Chondrocyte (in vitro differentiated cells): ENCODE measurements around the gene GPR89A. TPM values are rescaled to one million over a fixed set of nuclear protein-coding genes. Genes with fewer than 3 reads are reported as not detected.
"Not testable (repeated sequence)": the region's sequence is repeated elsewhere in the genome, so short reads cannot be mapped to it uniquely, and the experiment has no call there.

Experiments
- DNase-seq: peaks from one replicate; pipeline ENCODE4 v3.0.0; 2021; ENCODE audit warnings: mixed read lengths, low spot score
- H3K27ac Mint-ChIP-seq: one replicate; pipeline ENCODE4 v1.8.0; 2021; ENCODE audit warnings: mild to moderate bottlenecking, moderate library complexity, mixed read lengths; ENCODE audit not compliant: unreplicated experiment
- H3K27me3 Mint-ChIP-seq: 2 replicates; pipeline ENCODE4 v1.8.0; 2021; ENCODE audit warnings: low read depth, mixed read lengths
- H3K36me3 Mint-ChIP-seq: 2 replicates; pipeline ENCODE4 v1.8.0; 2021; ENCODE audit warnings: low read depth, mixed read lengths
- H3K4me1 Mint-ChIP-seq: 2 replicates; pipeline ENCODE4 v1.8.0; 2021; ENCODE audit warnings: low read depth, mild to moderate bottlenecking, mixed read lengths
- H3K4me3 Mint-ChIP-seq: one replicate; pipeline ENCODE4 v1.8.0; 2021; ENCODE audit warnings: mild to moderate bottlenecking, moderate library complexity, mixed read lengths; ENCODE audit not compliant: unreplicated experiment
- H3K9me3 Mint-ChIP-seq: 2 replicates; pipeline ENCODE4 v1.8.0; 2021; ENCODE audit warnings: low read depth, mixed read lengths
- total RNA-seq: library from RNA; stranded (reverse); gene quantifications from 3 replicates; pipeline ENCODE4 v1.2.1, GENCODE V29; 2021

Gene GPR89A
- total RNA-seq, 1 donor from 2014 or later: 17.6 TPM

- DNase-seq, H3K4me1 Mint-ChIP-seq, H3K9me3 Mint-ChIP-seq, H3K27ac Mint-ChIP-seq, H3K36me3 Mint-ChIP-seq, H3K4me3 Mint-ChIP-seq, H3K27me3 Mint-ChIP-seq: not testable (repeated sequence)
Measured at GRCh38 chr1:145620073-145620472, 12.3 kb downstream of the GPR89A start.

DNA sequence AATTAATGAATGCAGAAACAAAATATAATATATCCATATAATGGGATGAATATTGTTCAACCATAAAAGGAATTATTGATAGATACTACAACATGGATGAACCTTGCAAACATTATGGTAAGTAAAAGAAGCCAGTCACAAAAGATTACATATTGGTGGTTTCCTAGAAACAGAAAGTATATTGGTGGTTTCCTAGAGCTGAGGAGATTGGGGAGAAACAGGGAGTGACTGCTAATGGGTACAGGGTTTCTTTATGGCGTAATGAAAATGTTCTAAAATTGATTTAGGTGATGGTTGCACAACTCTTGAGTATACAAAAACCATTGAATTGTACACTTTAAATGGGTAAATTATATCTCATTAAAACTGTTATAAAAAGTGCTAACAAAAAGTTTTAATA lies 14.4 kb downstream of the GPR89A start:
- H3K4me3 Mint-ChIP-seq, H3K4me1 Mint-ChIP-seq, H3K27ac Mint-ChIP-seq, H3K9me3 Mint-ChIP-seq, H3K27me3 Mint-ChIP-seq, H3K36me3 Mint-ChIP-seq, DNase-seq: not testable (repeated sequence)

DNA sequence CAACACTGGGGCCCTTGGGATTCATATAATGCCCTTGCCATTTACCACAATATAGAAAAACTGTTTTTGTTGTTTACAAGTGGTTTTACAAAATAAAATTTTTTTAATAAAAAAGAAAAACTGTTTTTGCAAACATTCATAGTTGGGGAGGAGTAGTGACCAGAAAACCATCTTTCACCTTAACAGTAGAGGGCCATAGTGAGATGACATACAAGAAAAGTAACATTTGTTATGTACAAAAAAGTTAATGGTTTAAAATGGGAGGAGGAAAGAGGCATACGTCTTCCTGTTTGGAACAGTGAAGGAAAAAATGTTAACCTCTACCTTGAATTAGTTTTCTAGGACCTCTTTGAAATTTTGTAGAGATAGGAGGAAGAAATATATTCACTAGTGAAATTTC lies 28.4 kb downstream of the GPR89A start:
- not testable (repeated sequence) for H3K4me1 Mint-ChIP-seq, H3K27ac Mint-ChIP-seq, H3K27me3 Mint-ChIP-seq, H3K4me3 Mint-ChIP-seq, H3K36me3 Mint-ChIP-seq, H3K9me3 Mint-ChIP-seq, DNase-seq

- not testable (repeated sequence) for H3K4me3 Mint-ChIP-seq, DNase-seq, H3K4me1 Mint-ChIP-seq, H3K27me3 Mint-ChIP-seq, H3K36me3 Mint-ChIP-seq, H3K27ac Mint-ChIP-seq, H3K9me3 Mint-ChIP-seq
Measured at GRCh38 chr1:145641886-145642285, 34.1 kb downstream of the GPR89A start.

- H3K9me3 Mint-ChIP-seq, H3K27me3 Mint-ChIP-seq, DNase-seq, H3K27ac Mint-ChIP-seq, H3K4me1 Mint-ChIP-seq, H3K36me3 Mint-ChIP-seq, H3K4me3 Mint-ChIP-seq: not testable (repeated sequence)
Measured at GRCh38 chr1:145643990-145644389, 36.2 kb downstream of the GPR89A start.

GRCh38 chr1:145656245-145656943 lies 48.6 kb downstream of the GPR89A start:
- not testable (repeated sequence) for H3K27ac Mint-ChIP-seq, H3K4me1 Mint-ChIP-seq, H3K27me3 Mint-ChIP-seq, DNase-seq, H3K36me3 Mint-ChIP-seq, H3K4me3 Mint-ChIP-seq, H3K9me3 Mint-ChIP-seq

DNA sequence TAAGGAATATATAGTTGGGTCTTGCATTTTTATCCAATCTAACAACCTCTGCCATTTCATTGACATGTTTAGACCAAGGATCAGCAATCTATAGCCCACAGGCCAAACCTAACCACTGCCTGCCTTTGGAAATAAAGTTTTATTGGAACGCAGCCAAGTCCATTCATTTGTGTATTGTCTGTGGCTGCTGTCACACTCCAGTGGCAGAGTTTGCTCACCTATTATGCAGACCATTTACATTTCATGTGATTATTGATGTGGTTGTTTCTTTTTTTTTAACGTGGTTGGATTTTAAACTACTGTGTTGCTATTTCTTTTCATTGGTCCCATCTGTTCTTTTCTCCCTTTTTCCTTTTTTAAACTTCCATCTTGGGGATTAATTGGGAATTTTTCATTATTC lies 54.7 kb downstream of the GPR89A start:
- not testable (repeated sequence) for H3K4me1 Mint-ChIP-seq, H3K27me3 Mint-ChIP-seq, H3K36me3 Mint-ChIP-seq, H3K9me3 Mint-ChIP-seq, H3K27ac Mint-ChIP-seq, DNase-seq, H3K4me3 Mint-ChIP-seq

DNA sequence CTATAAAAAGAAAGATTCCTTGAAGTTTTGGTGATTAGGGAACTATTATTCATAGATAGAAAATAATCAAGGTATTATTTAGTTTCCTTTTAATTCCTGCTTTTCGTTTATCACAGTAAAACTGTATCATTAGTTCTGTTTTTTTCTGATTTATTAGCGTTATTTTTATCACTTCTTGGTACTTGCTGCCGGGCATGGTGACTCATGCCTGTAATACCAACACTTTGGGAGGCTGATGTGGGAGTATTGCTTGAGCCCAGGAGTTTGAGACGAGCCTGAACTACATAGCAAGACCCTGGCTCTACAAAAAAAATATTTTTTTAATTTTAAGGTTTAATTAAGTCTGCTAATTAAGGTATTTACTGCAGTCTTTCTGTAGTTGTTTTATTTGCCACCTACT lies 57.2 kb downstream of the GPR89A start:
- H3K4me1 Mint-ChIP-seq, H3K36me3 Mint-ChIP-seq, H3K27me3 Mint-ChIP-seq, H3K27ac Mint-ChIP-seq, DNase-seq, H3K4me3 Mint-ChIP-seq, H3K9me3 Mint-ChIP-seq: not testable (repeated sequence)

DNA sequence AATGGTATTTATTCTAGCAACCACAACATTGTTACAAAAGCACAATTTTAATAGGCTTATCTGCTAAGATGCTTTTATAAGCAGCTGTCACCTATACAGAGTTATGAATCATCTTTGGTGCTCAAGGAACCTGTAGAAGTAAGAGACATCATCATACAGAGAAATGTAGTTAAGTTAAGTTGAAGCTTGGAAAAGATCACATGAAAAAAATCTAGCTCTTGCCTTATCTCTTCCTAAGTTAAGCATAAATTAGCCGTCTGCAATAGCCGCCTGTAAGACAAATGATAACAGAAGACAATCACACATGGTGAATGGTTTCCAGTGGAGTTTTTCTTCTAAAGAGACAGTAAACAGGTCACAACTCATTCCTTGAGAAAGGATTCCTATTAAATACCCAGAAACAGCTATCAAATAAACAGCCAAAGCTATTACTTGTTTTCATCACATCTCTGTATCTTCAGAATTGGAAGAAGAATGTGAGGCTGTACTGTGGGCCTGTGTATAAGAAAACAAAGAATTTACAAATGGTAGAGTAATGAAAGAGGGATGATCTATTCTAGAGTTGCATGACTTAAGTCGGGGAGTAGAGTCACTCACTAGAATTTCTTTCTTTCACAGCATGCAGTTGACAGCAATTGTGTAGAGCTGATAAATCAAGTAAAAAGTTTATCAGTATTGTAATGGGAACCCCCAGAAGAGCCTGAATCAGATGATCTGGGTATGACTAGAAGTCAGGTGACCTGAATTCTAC lies 63.4 kb downstream of the GPR89A start:
- H3K9me3 Mint-ChIP-seq: not testable (repeated sequence)

DNA sequence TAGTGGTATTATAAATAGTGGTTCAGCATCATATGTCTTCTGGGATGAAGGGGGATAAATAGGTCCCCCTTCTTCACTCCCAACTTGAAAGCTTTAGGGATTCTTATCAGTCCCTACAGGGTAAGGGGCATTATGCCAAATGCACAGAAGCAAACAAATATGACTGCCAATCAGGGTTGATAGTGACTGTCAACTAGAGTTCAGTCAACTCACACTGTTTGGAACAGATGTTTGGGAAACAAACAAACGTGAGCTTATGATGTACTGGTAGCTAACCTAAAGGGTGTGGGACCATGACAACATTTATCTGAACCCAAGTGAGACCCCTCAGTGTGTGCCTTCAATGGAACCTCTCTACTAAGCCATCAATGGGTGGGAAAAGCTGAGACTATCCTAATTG lies 65.4 kb downstream of the GPR89A start:
- DNase-seq, H3K9me3 Mint-ChIP-seq, H3K27me3 Mint-ChIP-seq, H3K4me1 Mint-ChIP-seq, H3K27ac Mint-ChIP-seq, H3K4me3 Mint-ChIP-seq, H3K36me3 Mint-ChIP-seq: not testable (repeated sequence)

More for the DNA sequence above, 63.4 kb downstream of the GPR89A start:
- H3K4me3 Mint-ChIP-seq, H3K36me3 Mint-ChIP-seq, H3K4me1 Mint-ChIP-seq, DNase-seq, H3K27ac Mint-ChIP-seq, H3K27me3 Mint-ChIP-seq: not testable (repeated sequence)

GRCh38 chr1:145684858-145685257 lies 77.1 kb downstream of the GPR89A start:
- not testable (repeated sequence) for H3K9me3 Mint-ChIP-seq, H3K36me3 Mint-ChIP-seq, H3K4me3 Mint-ChIP-seq, H3K4me1 Mint-ChIP-seq, H3K27me3 Mint-ChIP-seq, DNase-seq, H3K27ac Mint-ChIP-seq

GRCh38 chr1:145686078-145686477 lies 78.3 kb downstream of the GPR89A start:
- not testable (repeated sequence) for H3K9me3 Mint-ChIP-seq, H3K4me3 Mint-ChIP-seq, H3K27ac Mint-ChIP-seq, H3K36me3 Mint-ChIP-seq, DNase-seq, H3K27me3 Mint-ChIP-seq
- H3K4me1 Mint-ChIP-seq: peaks cover 10% of the 10 kb centered on the region
